HEK293 (cell line): ENCODE results near the gene GNB5.

Source experiments
- CTCF ChIA-PET: fragments of 350-600 bp; formaldehyde crosslinking; extraction: SDS; loops from one replicate; lab custom pipeline; 2021; ENCODE audit warnings: antibody characterized with exemption; lab: Yijun Ruan, JAX
- POLR2A ChIA-PET: fragments of 300-600 bp; formaldehyde crosslinking; extraction: SDS; loops from one replicate; lab custom pipeline; 2020; ENCODE audit warnings: antibody characterized with exemption, inconsistent platforms; lab: Yijun Ruan, JAX
- H3K27ac ChIP-seq: fragments of 200-500 bp; sonication (Bioruptor generic); 2 replicates; pipeline ENCODE4 v1.5.1; 2014; ENCODE audit warnings: low read depth, low read length, control low read depth, inconsistent platforms; ENCODE audit errors: extremely low read depth
- H3K36me3 ChIP-seq, 2 experiments: fragments of 200-500 bp in 1 of 2; sonication (Bioruptor generic) in 1 of 2; 1 replicate in 1 of 2; 2 replicates in 1 of 2; pipeline ENCODE4 v1.5.1; 2014 to 2017; ENCODE audit warnings: inconsistent platforms in 2 of 2, low read length in 2 of 2; ENCODE audit not compliant: control insufficient read depth in 2 of 2, insufficient read depth in 1 of 2
- H3K4me1 ChIP-seq: fragments of 200-500 bp; sonication (Bioruptor generic); 2 replicates; pipeline ENCODE4 v1.5.1; 2014; ENCODE audit warnings: mild to moderate bottlenecking, low read length, inconsistent platforms; ENCODE audit not compliant: control insufficient read depth, insufficient read depth
- H3K4me3 ChIP-seq: 2 replicates; pipeline ENCODE4 v1.5.1; 2011; ENCODE audit warnings: low read depth, mild to moderate bottlenecking, control low read depth, low read length, moderate library complexity
- H3K9me3 ChIP-seq: fragments of 200-500 bp; sonication (Bioruptor generic); 2 replicates; pipeline ENCODE4 v1.5.1; 2014; ENCODE audit warnings: low read depth, low read length, inconsistent platforms; ENCODE audit not compliant: control insufficient read depth, insufficient read depth
- HOXA7 ChIP-seq: sonication (generic); formaldehyde crosslinking; IDR thresholded peaks from 2 replicates; pipeline ENCODE4 v1.8.1; 2022; ENCODE audit warnings: missing genetic modification reagents, borderline replicate concordance
- HOXC10 ChIP-seq: sonication (generic); formaldehyde crosslinking; IDR thresholded peaks from 2 replicates; pipeline ENCODE4 v1.8.1; 2023; ENCODE audit warnings: mild to moderate bottlenecking, missing genetic modification reagents
- KLF9 ChIP-seq: fragments of 450-650 bp; formaldehyde crosslinking; IDR thresholded peaks from 2 replicates; pipeline ENCODE4 v1.5.1; 2016; ENCODE audit warnings: missing biosample characterization, missing genetic modification characterization, low read depth
- SETDB1 ChIP-seq: IDR thresholded peaks from one replicate; pipeline ENCODE4 v1.6.1; 2017; ENCODE audit warnings: mild to moderate bottlenecking, low read length, moderate library complexity, mixed read lengths; ENCODE audit not compliant: insufficient read length
- SP3 ChIP-seq: fragments of 450-650 bp; formaldehyde crosslinking; IDR thresholded peaks from 2 replicates; pipeline ENCODE4 v1.5.1; 2016; ENCODE audit warnings: missing biosample characterization, missing genetic modification characterization
- TRIM28 ChIP-seq: IDR thresholded peaks from 2 replicates; pipeline ENCODE4 v1.6.1; 2011; ENCODE audit warnings: low read length, control low read depth, borderline replicate concordance
- YY1 ChIP-seq: fragments of 450-650 bp; formaldehyde crosslinking; IDR thresholded peaks from 2 replicates; pipeline ENCODE4 v1.5.1; 2018; ENCODE audit warnings: missing biosample characterization, missing genetic modification characterization
- ZEB2 ChIP-seq: fragments of 450-650 bp; formaldehyde crosslinking; IDR thresholded peaks from 2 replicates; pipeline ENCODE4 v1.5.1; 2016; ENCODE audit warnings: missing biosample characterization, missing genetic modification characterization
- ZFP37 ChIP-seq: fragments of 450-650 bp; formaldehyde crosslinking; IDR thresholded peaks from 2 replicates; pipeline ENCODE4 v1.5.1; 2016; ENCODE audit warnings: missing biosample characterization, missing genetic modification characterization
- ZNF114 ChIP-seq: fragments of 450-650 bp; formaldehyde crosslinking; IDR thresholded peaks from 2 replicates; pipeline ENCODE4 v1.5.0; 2017; ENCODE audit warnings: missing biosample characterization, missing genetic modification characterization
- ZNF175 ChIP-seq: fragments of 450-650 bp; formaldehyde crosslinking; IDR thresholded peaks from 2 replicates; pipeline ENCODE4 v1.5.1; 2016; ENCODE audit warnings: missing biosample characterization, missing genetic modification characterization
- ZNF24 ChIP-seq: fragments of 450-650 bp; formaldehyde crosslinking; IDR thresholded peaks from 2 replicates; pipeline ENCODE4 v1.5.1; 2016; ENCODE audit warnings: missing biosample characterization, missing genetic modification characterization
- ZNF354C ChIP-seq: fragments of 450-650 bp; formaldehyde crosslinking; IDR thresholded peaks from 2 replicates; pipeline ENCODE4 v1.5.1; 2016; ENCODE audit warnings: missing biosample characterization, missing genetic modification characterization, low read depth, borderline replicate concordance
- ZNF366 ChIP-seq: fragments of 450-650 bp; formaldehyde crosslinking; conservative IDR thresholded peaks from 2 replicates; pipeline ENCODE4 v1.5.1; 2016; ENCODE audit warnings: missing biosample characterization, missing genetic modification characterization
- ZNF37A ChIP-seq: fragments of 450-650 bp; IDR thresholded peaks from 2 replicates; pipeline ENCODE4 v1.5.1; 2018; ENCODE audit warnings: missing biosample characterization, missing genetic modification characterization
- ZNF394 ChIP-seq: fragments of 450-650 bp; formaldehyde crosslinking; IDR thresholded peaks from 2 replicates; pipeline ENCODE4 v1.5.1; 2016; ENCODE audit warnings: missing biosample characterization, missing genetic modification characterization, mild to moderate bottlenecking, moderate library complexity, borderline replicate concordance
- ZNF416 ChIP-seq: fragments of 450-650 bp; formaldehyde crosslinking; IDR thresholded peaks from 2 replicates; pipeline ENCODE4 v1.5.1; 2016; ENCODE audit warnings: missing biosample characterization, missing genetic modification characterization
- ZNF48 ChIP-seq: fragments of 450-650 bp; formaldehyde crosslinking; IDR thresholded peaks from 2 replicates; pipeline ENCODE4 v1.5.1; 2016; ENCODE audit warnings: missing biosample characterization, missing genetic modification characterization
- ZNF558 ChIP-seq: fragments of 450-650 bp; formaldehyde crosslinking; IDR thresholded peaks from 2 replicates; pipeline ENCODE4 v1.5.1; 2016; ENCODE audit warnings: missing biosample characterization, missing genetic modification characterization
- ZNF560 ChIP-seq: fragments of 450-650 bp; formaldehyde crosslinking; IDR thresholded peaks from 2 replicates; pipeline ENCODE4 v1.5.1; 2017; ENCODE audit warnings: missing biosample characterization, missing genetic modification characterization, borderline replicate concordance
- ZNF561 ChIP-seq: fragments of 450-650 bp; IDR thresholded peaks from 2 replicates; pipeline ENCODE4 v1.5.1; 2018; ENCODE audit warnings: missing biosample characterization, missing genetic modification characterization, borderline replicate concordance
- ZNF660 ChIP-seq: fragments of 450-650 bp; IDR thresholded peaks from 2 replicates; pipeline ENCODE4 v1.5.1; 2018; ENCODE audit warnings: missing biosample characterization, mild to moderate bottlenecking, missing genetic modification characterization
- ZNF776 ChIP-seq: fragments of 450-650 bp; formaldehyde crosslinking; IDR thresholded peaks from 2 replicates; pipeline ENCODE4 v1.5.0; 2017; ENCODE audit warnings: missing biosample characterization, missing genetic modification characterization, borderline replicate concordance
- ZNF837 ChIP-seq: fragments of 450-650 bp; formaldehyde crosslinking; IDR thresholded peaks from 2 replicates; pipeline ENCODE4 v1.5.1; 2016; ENCODE audit warnings: missing biosample characterization, missing genetic modification characterization
- ZSCAN23 ChIP-seq: fragments of 450-650 bp; formaldehyde crosslinking; IDR thresholded peaks from 2 replicates; pipeline ENCODE4 v1.5.1; 2016; ENCODE audit warnings: missing biosample characterization, missing genetic modification characterization
- TF ChIP-seq, protein P1 (sequence below): fragments of 450-650 bp; formaldehyde crosslinking; IDR thresholded peaks from 2 replicates; pipeline ENCODE4 v1.5.1; 2016; ENCODE audit warnings: missing biosample characterization, missing genetic modification characterization, low read depth
- TF ChIP-seq, protein P2 (sequence below): fragments of 450-650 bp; formaldehyde crosslinking; IDR thresholded peaks from 2 replicates; pipeline ENCODE4 v1.5.1; 2016; ENCODE audit warnings: missing biosample characterization, missing genetic modification characterization
- TF ChIP-seq, protein P3 (sequence below): fragments of 450-650 bp; formaldehyde crosslinking; IDR thresholded peaks from 2 replicates; pipeline ENCODE4 v1.5.1; 2017; ENCODE audit warnings: missing biosample characterization, missing genetic modification characterization
- TF ChIP-seq, protein P4 (sequence below): fragments of 450-650 bp; formaldehyde crosslinking; IDR thresholded peaks from 2 replicates; pipeline ENCODE4 v1.5.1; 2016; ENCODE audit warnings: missing biosample characterization, missing genetic modification characterization

Gene GNB5

DNA sequence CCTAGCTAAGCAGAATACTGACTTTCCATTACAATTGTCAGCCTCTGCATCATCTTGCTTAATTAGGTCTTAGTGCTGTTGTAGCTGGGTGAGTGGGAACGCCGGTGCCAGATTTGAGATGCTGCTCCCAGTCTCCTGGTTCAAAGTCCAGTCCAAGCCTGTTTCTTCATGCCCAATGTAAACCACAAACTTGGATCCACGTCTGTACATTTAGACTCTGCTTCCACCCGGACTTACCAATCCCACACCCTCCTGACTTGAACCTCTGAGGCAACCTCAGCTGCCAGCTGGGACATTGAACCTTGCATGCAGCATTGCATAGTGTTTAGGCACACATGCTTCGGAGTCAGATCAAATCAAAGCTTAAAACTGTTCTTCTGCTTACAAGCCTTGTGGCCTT, 121.6 kb downstream of the GNB5 start:
- no peak overlapping the region for H3K27ac ChIP-seq
- TF ChIP-seq ZNF837 (tag by site-specific recombination): no peak
- TF ChIP-seq, protein P1, sequence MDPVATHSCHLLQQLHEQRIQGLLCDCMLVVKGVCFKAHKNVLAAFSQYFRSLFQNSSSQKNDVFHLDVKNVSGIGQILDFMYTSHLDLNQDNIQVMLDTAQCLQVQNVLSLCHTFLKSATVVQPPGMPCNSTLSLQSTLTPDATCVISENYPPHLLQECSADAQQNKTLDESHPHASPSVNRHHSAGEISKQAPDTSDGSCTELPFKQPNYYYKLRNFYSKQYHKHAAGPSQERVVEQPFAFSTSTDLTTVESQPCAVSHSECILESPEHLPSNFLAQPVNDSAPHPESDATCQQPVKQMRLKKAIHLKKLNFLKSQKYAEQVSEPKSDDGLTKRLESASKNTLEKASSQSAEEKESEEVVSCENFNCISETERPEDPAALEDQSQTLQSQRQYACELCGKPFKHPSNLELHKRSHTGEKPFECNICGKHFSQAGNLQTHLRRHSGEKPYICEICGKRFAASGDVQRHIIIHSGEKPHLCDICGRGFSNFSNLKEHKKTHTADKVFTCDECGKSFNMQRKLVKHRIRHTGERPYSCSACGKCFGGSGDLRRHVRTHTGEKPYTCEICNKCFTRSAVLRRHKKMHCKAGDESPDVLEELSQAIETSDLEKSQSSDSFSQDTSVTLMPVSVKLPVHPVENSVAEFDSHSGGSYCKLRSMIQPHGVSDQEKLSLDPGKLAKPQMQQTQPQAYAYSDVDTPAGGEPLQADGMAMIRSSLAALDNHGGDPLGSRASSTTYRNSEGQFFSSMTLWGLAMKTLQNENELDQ (tag by site-specific recombination): no peak
- no peak for TF ChIP-seq HOXA7 (CRISPR knock-in tag)
- TF ChIP-seq SETDB1: no peak
- no peak for TF ChIP-seq ZNF561
- TF ChIP-seq ZNF560 (tag by site-specific recombination): no peak
- no peak for TF ChIP-seq ZNF24
- no peak for TF ChIP-seq ZFP37 (tag by site-specific recombination)
- no peak for TF ChIP-seq ZNF366 (tag by site-specific recombination)
- no peak for TF ChIP-seq SP3 (tag by site-specific recombination)
- TF ChIP-seq YY1 (tag by site-specific recombination): no peak
- TF ChIP-seq ZNF660 (tag by site-specific recombination): no peak
- H3K36me3 ChIP-seq: no peaks in the 10 kb centered on the region
- H3K4me1 ChIP-seq: peaks cover 3% of the 10 kb centered on the region; the same call in 1 of the 2 replicates
- POLR2A ChIA-PET: no interaction called here
- CTCF ChIA-PET: interaction anchor here (1.3 to 3.7 kb wide), 2 partner anchors 9 to 14 kb away, joined by 3 to 22 read pairs; no protein-coding TSS in a partner anchor
- H3K4me3 ChIP-seq: no peak overlapping the region
- no peaks in the 10 kb centered on the region for H3K9me3 ChIP-seq

DNA sequence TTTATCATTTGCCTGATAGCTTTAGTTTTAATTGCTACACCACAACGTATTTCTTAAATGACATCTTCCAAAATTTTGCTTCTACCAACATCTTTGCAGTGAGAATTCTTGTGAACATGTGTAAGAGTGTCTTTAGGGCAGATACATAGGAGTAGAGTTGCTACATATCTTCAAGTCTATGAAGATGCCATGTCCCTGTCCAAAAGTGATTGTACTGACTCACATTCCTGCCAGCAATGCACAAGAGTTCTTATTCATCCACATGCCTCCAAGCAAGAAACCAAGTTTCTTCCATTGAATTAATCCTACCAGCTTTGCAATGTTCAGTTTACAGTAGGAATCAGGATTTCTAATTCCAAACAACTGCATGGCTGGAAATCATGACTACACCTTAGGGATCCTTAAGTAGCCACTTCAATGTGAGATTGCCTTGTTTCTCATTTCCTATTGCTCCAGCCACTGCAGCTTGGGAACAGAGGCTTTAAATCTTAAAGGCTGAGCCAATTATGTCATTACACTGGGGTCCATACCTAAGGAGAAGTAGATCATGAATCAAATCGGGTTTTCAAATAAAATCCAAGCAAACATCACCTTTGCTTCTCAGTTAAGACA, 123.1 kb downstream of the GNB5 start:
- no peaks in the 10 kb centered on the region for H3K9me3 ChIP-seq
- no peak overlapping the region for H3K27ac ChIP-seq
- ChIA-PET POLR2A (no interaction called here), CTCF (interaction anchor here (0.7 to 3.7 kb wide), 2 partner anchors 8 to 10 kb away, joined by 3 to 22 read pairs; no protein-coding TSS in a partner anchor)
- no peak overlapping the region for H3K4me3 ChIP-seq
- peaks cover 0 to 7% of the 10 kb centered on the region in 2 experiments; a peak in 2 of 3 replicates for H3K36me3 ChIP-seq
- TF ChIP-seq ZNF776 (no peak), TRIM28 (no peak), ZNF354C (tag by site-specific recombination) (no peak), HOXC10 (no peak), ZNF114 (no peak), ZEB2 (tag by site-specific recombination) (no peak), ZNF37A (tag by site-specific recombination) (no peak), ZNF416 (tag by site-specific recombination) (no peak), ZNF394 (tag by site-specific recombination) (no peak), ZNF48 (tag by site-specific recombination) (no peak), ZNF175 (tag by site-specific recombination) (no peak), KLF9 (no peak), ZSCAN23 (tag by site-specific recombination) (no peak), ZNF558 (tag by site-specific recombination) (no peak)
- TF ChIP-seq, protein P2, sequence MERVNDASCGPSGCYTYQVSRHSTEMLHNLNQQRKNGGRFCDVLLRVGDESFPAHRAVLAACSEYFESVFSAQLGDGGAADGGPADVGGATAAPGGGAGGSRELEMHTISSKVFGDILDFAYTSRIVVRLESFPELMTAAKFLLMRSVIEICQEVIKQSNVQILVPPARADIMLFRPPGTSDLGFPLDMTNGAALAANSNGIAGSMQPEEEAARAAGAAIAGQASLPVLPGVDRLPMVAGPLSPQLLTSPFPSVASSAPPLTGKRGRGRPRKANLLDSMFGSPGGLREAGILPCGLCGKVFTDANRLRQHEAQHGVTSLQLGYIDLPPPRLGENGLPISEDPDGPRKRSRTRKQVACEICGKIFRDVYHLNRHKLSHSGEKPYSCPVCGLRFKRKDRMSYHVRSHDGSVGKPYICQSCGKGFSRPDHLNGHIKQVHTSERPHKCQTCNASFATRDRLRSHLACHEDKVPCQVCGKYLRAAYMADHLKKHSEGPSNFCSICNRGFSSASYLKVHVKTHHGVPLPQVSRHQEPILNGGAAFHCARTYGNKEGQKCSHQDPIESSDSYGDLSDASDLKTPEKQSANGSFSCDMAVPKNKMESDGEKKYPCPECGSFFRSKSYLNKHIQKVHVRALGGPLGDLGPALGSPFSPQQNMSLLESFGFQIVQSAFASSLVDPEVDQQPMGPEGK (tag by site-specific recombination): no peak
- TF ChIP-seq, protein P3, sequence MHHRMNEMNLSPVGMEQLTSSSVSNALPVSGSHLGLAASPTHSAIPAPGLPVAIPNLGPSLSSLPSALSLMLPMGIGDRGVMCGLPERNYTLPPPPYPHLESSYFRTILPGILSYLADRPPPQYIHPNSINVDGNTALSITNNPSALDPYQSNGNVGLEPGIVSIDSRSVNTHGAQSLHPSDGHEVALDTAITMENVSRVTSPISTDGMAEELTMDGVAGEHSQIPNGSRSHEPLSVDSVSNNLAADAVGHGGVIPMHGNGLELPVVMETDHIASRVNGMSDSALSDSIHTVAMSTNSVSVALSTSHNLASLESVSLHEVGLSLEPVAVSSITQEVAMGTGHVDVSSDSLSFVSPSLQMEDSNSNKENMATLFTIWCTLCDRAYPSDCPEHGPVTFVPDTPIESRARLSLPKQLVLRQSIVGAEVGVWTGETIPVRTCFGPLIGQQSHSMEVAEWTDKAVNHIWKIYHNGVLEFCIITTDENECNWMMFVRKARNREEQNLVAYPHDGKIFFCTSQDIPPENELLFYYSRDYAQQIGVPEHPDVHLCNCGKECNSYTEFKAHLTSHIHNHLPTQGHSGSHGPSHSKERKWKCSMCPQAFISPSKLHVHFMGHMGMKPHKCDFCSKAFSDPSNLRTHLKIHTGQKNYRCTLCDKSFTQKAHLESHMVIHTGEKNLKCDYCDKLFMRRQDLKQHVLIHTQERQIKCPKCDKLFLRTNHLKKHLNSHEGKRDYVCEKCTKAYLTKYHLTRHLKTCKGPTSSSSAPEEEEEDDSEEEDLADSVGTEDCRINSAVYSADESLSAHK (tag by site-specific recombination): no peak
- TF ChIP-seq, protein P4, sequence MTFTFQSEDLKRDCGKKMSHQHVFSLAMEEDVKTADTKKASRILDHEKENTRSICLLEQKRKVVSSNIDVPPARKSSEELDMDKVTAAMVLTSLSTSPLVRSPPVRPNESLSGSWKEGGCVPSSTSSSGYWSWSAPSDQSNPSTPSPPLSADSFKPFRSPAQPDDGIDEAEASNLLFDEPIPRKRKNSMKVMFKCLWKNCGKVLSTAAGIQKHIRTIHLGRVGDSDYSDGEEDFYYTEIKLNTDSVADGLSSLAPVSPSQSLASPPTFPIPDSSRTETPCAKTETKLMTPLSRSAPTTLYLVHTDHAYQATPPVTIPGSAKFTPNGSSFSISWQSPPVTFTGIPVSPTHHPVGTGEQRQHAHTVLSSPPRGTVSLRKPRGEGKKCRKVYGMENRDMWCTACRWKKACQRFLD (tag by site-specific recombination): no peak
- TF ChIP-seq, all 188 proteins: peak for 0
- peaks cover 3% of the 10 kb centered on the region; the same call in 1 of the 2 replicates for H3K4me1 ChIP-seq
